A549 (cell line): Measurements from ENCODE around the gene TM7SF3. TPM values are rescaled to one million over a fixed set of nuclear protein-coding genes. Genes with fewer than 3 reads are reported as not detected.

Experiments
- ATAC-seq, 2 experiments: fragments of 200-7000 bp in 1 of 2; fragments of >200 bp in 1 of 2; cut with Nextera tagmentation in 1 of 2; cut with Tn5 transposase in 1 of 2; 3 replicates each; pipeline versions ENCODE4 v1.8.0 to v1.9.1; 2018 to 2020; ENCODE audit warnings: mild to moderate bottlenecking in 1 of 2, moderate library complexity in 1 of 2
- CTCF ChIA-PET: fragments of 300-600 bp; sonication (Branson Sonifier 250); formaldehyde crosslinking; extraction: SDS; loops from one replicate; lab custom pipeline; 2021; ENCODE audit warnings: antibody characterized with exemption, inconsistent platforms; lab: Yijun Ruan, JAX
- POLR2A ChIA-PET: fragments of 350-600 bp; formaldehyde crosslinking; extraction: SDS; loops from one replicate; lab custom pipeline; 2021; ENCODE audit warnings: antibody characterized with exemption, inconsistent platforms; lab: Yijun Ruan, JAX
- DNase-seq, 2 experiments: peaks; one replicate each; pipeline versions ENCODE4 v3.0.0 to v3.0.0-alpha.2; 2011 to 2016; ENCODE audit warnings: low read depth in 1 of 2, low spot score in 1 of 2
- FAIRE-seq: peaks from 2 replicates; lab custom pipeline; 2011; peaks lifted over from hg19 to GRCh38; lab: Jason Lieb, UNC
- H3K27ac ChIP-seq, 2 experiments: fragments of >200 bp; sonication (Bioruptor Twin); formaldehyde crosslinking; 3 replicates each; pipeline ENCODE4 v1.5.1; 2016 to 2017
- H3K4me1 ChIP-seq: fragments of >200 bp; sonication (Bioruptor Twin); formaldehyde crosslinking; 3 replicates; pipeline ENCODE4 v1.6.1; 2016
- H3K4me2 ChIP-seq: fragments of >200 bp; sonication (Bioruptor Twin); formaldehyde crosslinking; 3 replicates; pipeline ENCODE4 v1.6.1; 2016
- H3K4me3 ChIP-seq: fragments of >200 bp; sonication (Bioruptor Twin); formaldehyde crosslinking; 3 replicates; pipeline ENCODE4 v1.5.1; 2016
- H3K9me3 ChIP-seq: fragments of >200 bp; sonication (Bioruptor Twin); formaldehyde crosslinking; 3 replicates; pipeline ENCODE4 v1.6.1; 2016
- BHLHE40 ChIP-seq: IDR thresholded peaks from 2 replicates; pipeline ENCODE4 v1.6.1; 2012; ENCODE audit warnings: low read depth, low read length, inconsistent platforms
- CBX2 ChIP-seq: fragments of 200-600 bp; sonication (generic); IDR thresholded peaks from 2 replicates; pipeline ENCODE4 v1.6.1; 2016; ENCODE audit warnings: low read depth, mild to moderate bottlenecking, borderline replicate concordance
- CHD2 ChIP-seq: fragments of 150-350 bp; IDR thresholded peaks from 2 replicates; pipeline ENCODE4 v1.6.1; 2014; ENCODE audit warnings: low read length; ENCODE audit not compliant: partially characterized antibody
- E2F6 ChIP-seq: IDR thresholded peaks from 2 replicates; pipeline ENCODE4 v1.6.1; 2012; ENCODE audit warnings: low read depth, borderline replicate concordance
- EHF ChIP-seq: fragments of 250-450 bp; sonication (Bioruptor Pico); IDR thresholded peaks from 2 replicates; pipeline ENCODE4 v1.5.0; 2020; ENCODE audit warnings: mild to moderate bottlenecking
- EHMT2 ChIP-seq: fragments of 200-600 bp; sonication (generic); IDR thresholded peaks from 2 replicates; pipeline ENCODE4 v1.6.1; 2016; ENCODE audit warnings: antibody characterized with exemption, low read depth, mild to moderate bottlenecking, moderate library complexity
- EP300 ChIP-seq, 2 experiments: fragments of >200 bp; sonication (Bioruptor Twin); formaldehyde crosslinking; IDR thresholded peaks; 2 replicates in 1 of 2; 3 replicates in 1 of 2; pipeline ENCODE4 v1.6.1; 2016 to 2017
- ESRRA ChIP-seq: fragments of 150-350 bp; IDR thresholded peaks from 2 replicates; pipeline ENCODE4 v1.6.1; 2014; ENCODE audit warnings: mild to moderate bottlenecking, low read length, borderline replicate concordance
- FOXS1 ChIP-seq: fragments of 250-450 bp; sonication (Bioruptor Pico); IDR thresholded peaks from 2 replicates; pipeline ENCODE4 v1.5.0; 2020; ENCODE audit warnings: mild to moderate bottlenecking, moderate library complexity
- GATA3 ChIP-seq: IDR thresholded peaks from 2 replicates; pipeline ENCODE4 v1.6.1; 2012; ENCODE audit warnings: borderline replicate concordance
- HES2 ChIP-seq: fragments of >200 bp; sonication (Bioruptor Twin); formaldehyde crosslinking; IDR thresholded peaks from 2 replicates; pipeline ENCODE4 v1.6.1; 2016
- HOXB13 ChIP-seq: fragments of 250-450 bp; sonication (Bioruptor Pico); IDR thresholded peaks from 2 replicates; pipeline ENCODE4 v1.5.0; 2020; ENCODE audit warnings: low read depth, mild to moderate bottlenecking, moderate library complexity
- HOXB5 ChIP-seq: fragments of 250-450 bp; sonication (Bioruptor Pico); IDR thresholded peaks from 2 replicates; pipeline ENCODE4 v1.5.0; 2020; ENCODE audit warnings: mild to moderate bottlenecking, moderate library complexity
- JUNB ChIP-seq: fragments of >200 bp; sonication (Bioruptor Twin); formaldehyde crosslinking; IDR thresholded peaks from 2 replicates; pipeline ENCODE4 v1.6.1; 2016
- KDM5A ChIP-seq: fragments of 200-600 bp; sonication (generic); IDR thresholded peaks from 2 replicates; pipeline ENCODE4 v1.6.1; 2016; ENCODE audit warnings: antibody characterized with exemption, mild to moderate bottlenecking
- MAFK ChIP-seq: fragments of 450-650 bp; IDR thresholded peaks from 2 replicates; pipeline ENCODE4 v1.6.1; 2014; ENCODE audit not compliant: partially characterized antibody
- MAX ChIP-seq: IDR thresholded peaks from 2 replicates; pipeline ENCODE4 v1.6.1; 2012
- MYC ChIP-seq: IDR thresholded peaks from 2 replicates; pipeline ENCODE4 v1.6.1; 2012; ENCODE audit warnings: mild to moderate bottlenecking, inconsistent platforms, low read length, improper control_type of control experiment, borderline replicate concordance
- NFE2L2 ChIP-seq: fragments of 150-350 bp; conservative IDR thresholded peaks from 2 replicates; pipeline ENCODE4 v1.6.1; 2014; ENCODE audit warnings: low read length
- POLR2AphosphoS2 ChIP-seq: conservative IDR thresholded peaks from 2 replicates; pipeline ENCODE4 v1.6.1; 2012; ENCODE audit warnings: low read length, improper control_type of control experiment, inconsistent platforms
- RAD21 ChIP-seq, 2 experiments: fragments of >200 bp in 1 of 2; sonication (Bioruptor Twin) in 1 of 2; formaldehyde crosslinking in 1 of 2; IDR thresholded peaks in 1 of 2; conservative IDR thresholded peaks in 1 of 2; 2 replicates in 1 of 2; 3 replicates in 1 of 2; pipeline ENCODE4 v1.6.1; 2012 to 2018; ENCODE audit warnings: inconsistent platforms in 1 of 2
- RARB ChIP-seq: fragments of 250-450 bp; sonication (Bioruptor Pico); IDR thresholded peaks from 2 replicates; pipeline ENCODE4 v1.8.0; 2021; ENCODE audit warnings: mild to moderate bottlenecking, moderate library complexity
- RCOR1 ChIP-seq: fragments of 150-350 bp; IDR thresholded peaks from 2 replicates; pipeline ENCODE4 v1.6.1; 2014; ENCODE audit warnings: antibody characterized with exemption, low read length, low read depth
- RFX5 ChIP-seq: fragments of 450-650 bp; IDR thresholded peaks from 2 replicates; pipeline ENCODE4 v1.7.1; 2014; ENCODE audit warnings: antibody characterized with exemption, mild to moderate bottlenecking, moderate library complexity
- SMC3 ChIP-seq: fragments of >200 bp; sonication (Bioruptor Twin); formaldehyde crosslinking; IDR thresholded peaks from 3 replicates; pipeline ENCODE4 v1.6.1; 2018; ENCODE audit warnings: inconsistent platforms
- TP53 ChIP-seq: fragments of 250-450 bp; sonication (Bioruptor Pico); IDR thresholded peaks from 2 replicates; pipeline ENCODE4 v1.5.0; 2021; ENCODE audit warnings: mild to moderate bottlenecking, moderate library complexity
- ZC3H11A ChIP-seq: fragments of 450-650 bp; IDR thresholded peaks from 2 replicates; pipeline ENCODE4 v1.6.1; 2014; ENCODE audit warnings: antibody characterized with exemption, mild to moderate bottlenecking
- whole genome bisulfite sequencing: methylation state at CpG from one replicate; pipeline ENCODE4 v1.1.6; 2017; ENCODE audit errors: missing lambda C conversion rate; 5-methylcytosine and 5-hydroxymethylcytosine counted together
- polyA plus RNA-seq, 4 experiments: library from polyadenylated mRNA; depleted of rRNA in 3 of 4; stranded (reverse); fragments of >200 nt; fragmentation: RNase III in 1 of 4; extraction: RNeasy Plus Mini Kit Qiagen cat#74134 plus additional on column Dnase treatment in 1 of 4; gene quantifications; 2 replicates in 3 of 4; 3 replicates in 1 of 4; pipeline ENCODE4 v1.2.3, GENCODE V29; 2011 to 2017

TM7SF3 gene
- polyA plus RNA-seq, 2 of the 4 experiments (the other 2 are of a cell fraction), result 67.8 to 177 TPM

- no peak for DNase-seq
- POLR2A ChIA-PET, result interaction anchor here (0.9 kb wide), 1 partner anchor 16 kb away, joined by 3 read pairs; no protein-coding TSS in a partner anchor
- Histone ChIP-seq H3K9me3 (no peaks in the 10 kb centered on the region), H3K27ac (peak overlapping the region; percentile 89 to 92), H3K4me2 (peak overlapping the region; percentile 91), H3K4me1 (peaks cover 49% of the 10 kb centered on the region; the same call in 2 of the 3 replicates), H3K4me3 (peak overlapping the region; percentile 94)
- WGBS, result 6% methylated on average over 9 of the region's 9 CpGs
- CTCF ChIA-PET, result no interaction called here
- FAIRE-seq, result no peak
- no peak for ATAC-seq
- TF ChIP-seq MAFK, result peak; percentile 56
- TF ChIP-seq POLR2AphosphoS2, result no peak
- no peak for TF ChIP-seq RAD21 (conservative IDR thresholded peaks at IDR 0.05 in 1 of 2, IDR thresholded peaks at IDR 0.05 in 1 of 2)
- no peak for TF ChIP-seq MAX
- TF ChIP-seq, all 56 proteins: peak for 1
These were observed 74.9 kb downstream of the TM7SF3 start for GRCh38 chr12:26939192-26939832.

GRCh38 chr12:26938701-26939062 is 75.5 kb downstream of the TM7SF3 start:
- H3K4me1 ChIP-seq, result peaks cover 45% of the 10 kb centered on the region; the same call in 2 of the 3 replicates
- DNase-seq (peak in 1 of 2 experiments; percentile 23), FAIRE-seq (no peak), ATAC-seq (peak; percentile 61 to 66)
- peak overlapping the region; percentile 94 for H3K4me3 ChIP-seq
- TF ChIP-seq BHLHE40 (no peak), CHD2 (no peak), TP53 (CRISPR knock-in tag) (no peak), HOXB5 (CRISPR knock-in tag) (no peak), JUNB (no peak), KDM5A (no peak), E2F6 (no peak), MAX (no peak), MAFK (no peak), SMC3 (no peak), HOXB13 (CRISPR knock-in tag) (no peak), EP300 (IDR thresholded peaks at IDR 0.05) (no peak), HES2 (no peak), FOXS1 (CRISPR knock-in tag) (no peak), GATA3 (no peak), EHF (CRISPR knock-in tag) (no peak), RCOR1 (no peak), CBX2 (no peak)
- H3K9me3 ChIP-seq, result no peaks in the 10 kb centered on the region
- ChIA-PET POLR2A (interaction anchor here (0.9 kb wide), 1 partner anchor 15 kb away, joined by 3 read pairs; no protein-coding TSS in a partner anchor), CTCF (no interaction called here)
- H3K27ac ChIP-seq, result peak overlapping the region; percentile 89 to 92
- H3K4me2 ChIP-seq, result peak overlapping the region; percentile 91
- WGBS, result 1% methylated on average over 28 of the region's 28 CpGs

GRCh38 chr12:26937863-26938700 is 76.1 kb downstream of the TM7SF3 start, which contains the start of the genes FGFR1OP2 and INTS13:
Gene FGFR1OP2 (plus strand): TSS chr12:26938470. CDS start chr12:26954159, 15,689 bp downstream.
Gene INTS13 (minus strand): TSS chr12:26937981. CDS start chr12:26936803, 1,178 bp downstream.
- peak within 1 kb of the TSS; percentile 94 for H3K4me3 ChIP-seq
- ChIA-PET CTCF (interaction anchor here (0.8 kb wide), 1 partner anchor 12 kb away, joined by 3 read pairs; no protein-coding TSS in a partner anchor), POLR2A (interaction anchor here (0.9 kb wide), 1 partner anchor 15 kb away, joined by 3 read pairs; no protein-coding TSS in a partner anchor)
- H3K27ac ChIP-seq, result peak within 1 kb of the TSS; percentile 89 to 92
- H3K9me3 ChIP-seq, result no peaks in the 10 kb centered on the region
- FAIRE-seq, result no peak
- peak; percentile 94 to 99 for DNase-seq
- H3K4me1 ChIP-seq, result peaks cover 39% of the 10 kb centered on the region; the same call in 2 of the 3 replicates
- ATAC-seq, result peak; percentile 92 to 98
- WGBS, result 2% methylated on average over 67 of the region's 69 CpGs
- H3K4me2 ChIP-seq, result peak within 1 kb of the TSS; percentile 97
- no peak for TF ChIP-seq ESRRA
- no peak for TF ChIP-seq RARB
- no peak; the same call in 1 of the 2 replicates for TF ChIP-seq E2F6
- peak; percentile 82; the same call in 1 of the 2 replicates for TF ChIP-seq MYC
- TF ChIP-seq ZC3H11A, result no peak
- TF ChIP-seq TP53 (CRISPR knock-in tag), result no peak
- peak; percentile 67 for TF ChIP-seq GATA3
- no peak for TF ChIP-seq RFX5
- no peak for TF ChIP-seq NFE2L2
- TF ChIP-seq EHMT2, result no peak
